B cell (primary cell): ENCODE measurements around the gene C16orf92. TPM values are rescaled to one million over a fixed set of nuclear protein-coding genes. Genes with fewer than 3 reads are reported as not detected.

Experiments
- ATAC-seq: fragments of 200-7000 bp; cut with Tn5 transposase; one replicate; pipeline ENCODE4 v1.10.0; 2021; ENCODE audit warnings: low read depth, mild to moderate bottlenecking, moderate number of reproducible peaks, moderate library complexity
- CTCF ChIA-PET: fragments of 350-600 bp; sonication (Branson Sonifier 250); formaldehyde crosslinking; loops from one replicate; lab custom pipeline; 2021; ENCODE audit warnings: antibody characterized with exemption, inconsistent platforms; lab: Charles Lee
- POLR2A ChIA-PET: fragments of 350-600 bp; sonication (Branson Sonifier 250); formaldehyde crosslinking; loops from one replicate; lab custom pipeline; 2021; ENCODE audit warnings: antibody characterized with exemption; lab: Charles Lee
- DNase-seq: peaks from one replicate; pipeline ENCODE4 v3.0.0; 2013
- H2AFZ ChIP-seq: 2 replicates; pipeline ENCODE4 v1.6.1; 2012; ENCODE audit warnings: mild to moderate bottlenecking, low read depth, low read length; ENCODE audit not compliant: insufficient read depth, poor library complexity, severe bottlenecking
- H3K27ac ChIP-seq, 2 donors: 1 replicate in 1 of 2; 2 replicates in 1 of 2; pipeline ENCODE4 v1.5.1; 2012 to 2013; ENCODE audit warnings: low read length in 2 of 2, mild to moderate bottlenecking in 2 of 2, moderate library complexity in 1 of 2
- H3K27me3 ChIP-seq, 4 experiments: fragments of 200-600 bp in 1 of 4; sonication (generic) in 1 of 4; replicated peaks in 1 of 4; 1 replicate in 2 of 4; 2 replicates in 2 of 4; pipeline versions ENCODE4 v1.6.1 to v1.7.0; 2013 to 2016; ENCODE audit warnings: low read length in 3 of 4, mild to moderate bottlenecking in 2 of 4, mixed read lengths in 1 of 4, moderate library complexity in 1 of 4; ENCODE audit not compliant: insufficient read depth in 4 of 4, control insufficient read depth in 3 of 4; ENCODE audit errors: control extremely low read depth in 1 of 4
- H3K36me3 ChIP-seq, 2 experiments: replicated peaks in 1 of 2; 1 replicate in 1 of 2; 2 replicates in 1 of 2; pipeline versions ENCODE4 v1.6.1 to v1.7.1; 2013; ENCODE audit warnings: low read length in 1 of 2; ENCODE audit not compliant: insufficient read depth in 2 of 2, control insufficient read depth in 1 of 2; ENCODE audit errors: control extremely low read depth in 1 of 2, extremely low read depth in 1 of 2
- H3K4me1 ChIP-seq, 2 donors: fragments of 200-600 bp in 1 of 2; sonication (generic) in 1 of 2; 1 replicate in 1 of 2; 2 replicates in 1 of 2; pipeline versions ENCODE4 v1.5.1 to v1.6.1; 2013 to 2017; ENCODE audit warnings: low read length in 2 of 2; ENCODE audit not compliant: control insufficient read depth in 2 of 2, insufficient read depth in 2 of 2
- H3K4me2 ChIP-seq: replicated peaks from 2 replicates; pipeline ENCODE3; 2012; ENCODE audit warnings: mild to moderate bottlenecking, low read depth, low read length; ENCODE audit not compliant: poor library complexity, severe bottlenecking
- H3K4me3 ChIP-seq, 5 experiments: fragments of 200-600 bp in 1 of 5; sonication (generic) in 1 of 5; 1 replicate in 3 of 5; 2 replicates in 2 of 5; pipeline versions ENCODE4 v1.5.1 to v1.7.0; 2011 to 2016; ENCODE audit warnings: low read length in 4 of 5, mild to moderate bottlenecking in 4 of 5, low read depth in 2 of 5, control low read depth in 1 of 5, moderate library complexity in 1 of 5; ENCODE audit not compliant: insufficient read depth in 1 of 5; ENCODE audit errors: control extremely low read depth in 1 of 5, extremely low read depth in 1 of 5
- H3K79me2 ChIP-seq: fragments of 200-600 bp; sonication (generic); one replicate; pipeline ENCODE4 v1.6.0; 2016; ENCODE audit warnings: low read length; ENCODE audit not compliant: control insufficient read depth, insufficient read depth
- H3K9ac ChIP-seq: fragments of 200-600 bp; sonication (generic); 2 replicates; pipeline ENCODE4 v1.6.1; 2017; ENCODE audit warnings: mild to moderate bottlenecking, low read length, moderate library complexity
- H3K9me3 ChIP-seq, 3 donors: one replicate each; pipeline versions ENCODE4 v1.6.1 to v1.7.1; 2013; ENCODE audit warnings: low read length in 2 of 3; ENCODE audit not compliant: control insufficient read depth in 2 of 3, insufficient read depth in 1 of 3; ENCODE audit errors: control extremely low read depth in 1 of 3
- H4K20me1 ChIP-seq: 2 replicates; pipeline ENCODE4 v1.6.0; 2012; ENCODE audit warnings: mild to moderate bottlenecking, low read length; ENCODE audit not compliant: insufficient read depth, control insufficient read depth, poor library complexity, severe bottlenecking
- H3K27ac Mint-ChIP-seq: one replicate; pipeline ENCODE4 v1.8.0; 2021; ENCODE audit warnings: mixed read lengths
- H3K27me3 Mint-ChIP-seq: one replicate; pipeline ENCODE4 v1.8.0; 2021; ENCODE audit warnings: mixed read lengths
- H3K4me1 Mint-ChIP-seq: one replicate; pipeline ENCODE4 v1.8.0; 2021; ENCODE audit warnings: mixed read lengths
- H3K4me3 Mint-ChIP-seq: one replicate; pipeline ENCODE4 v1.8.0; 2021; ENCODE audit warnings: mixed read lengths
- H3K9me3 Mint-ChIP-seq: one replicate; pipeline ENCODE4 v1.8.0; 2022; ENCODE audit warnings: mixed read lengths; ENCODE audit not compliant: insufficient read depth
- CTCF ChIP-seq: fragments of 200-600 bp; IDR thresholded peaks from one replicate; pipeline ENCODE4 v1.8.0; 2022; ENCODE audit warnings: antibody characterized with exemption, mild to moderate bottlenecking
- EZH2 ChIP-seq: IDR thresholded peaks from 2 replicates; pipeline ENCODE4 v1.6.1; 2012; ENCODE audit warnings: borderline replicate concordance, low read depth, mild to moderate bottlenecking, moderate library complexity, low read length; ENCODE audit not compliant: insufficient read depth, poor library complexity, severe bottlenecking
- WGBS: methylation state at CpG from one replicate; pipeline ENCODE4 v1.1.5; 2013; ENCODE audit warnings: missing lambda C conversion rate; ENCODE audit not compliant: insufficient coverage; 5-methylcytosine and 5-hydroxymethylcytosine counted together
- intact Hi-C: fragments of 100-400 bp; cut with micrococcal nuclease; formaldehyde crosslinking; loops from one replicate; pipeline ENCODE4 v1.10.0; 2022
- polyA plus RNA-seq: library from polyadenylated mRNA; depleted of rRNA; stranded (reverse); fragments of >200 nt; gene quantifications from 2 replicates; pipeline ENCODE4 v1.2.3, GENCODE V29; 2012
- total RNA-seq, 2 donors: library from RNA; stranded (reverse); fragments of 120-200 nt in 1 of 2; gene quantifications; 1 replicate in 1 of 2; 2 replicates in 1 of 2; pipeline versions ENCODE4 v1.2.3 to v1.2.4, GENCODE V29; 2013 to 2022

C16orf92 gene
- total and polyA plus RNA-seq, 2 donors (not counting 1 experiment from before 2014, with no cell fraction given) = not detected

GRCh38 chr16:30007378-30007895, 15.6 kb upstream of the C16orf92 start:
- no peak overlapping the region for H3K27ac ChIP-seq
- peaks cover 2% of the 10 kb centered on the region for H3K79me2 ChIP-seq
- Mint-ChIP-seq H3K27ac (no peak overlapping the region), H3K4me3 (no peak overlapping the region), H3K9me3 (no peaks in the 10 kb centered on the region), H3K27me3 (peaks cover 17% of the 10 kb centered on the region), H3K4me1 (peaks cover 17% of the 10 kb centered on the region)
- H4K20me1 ChIP-seq = no peaks in the 10 kb centered on the region
- H3K9me3 ChIP-seq = peaks cover 0 to 12% (median 0%) of the 10 kb centered on the region in 3 donors
- H3K36me3 ChIP-seq = peaks cover 0 to 6% of the 10 kb centered on the region in 2 experiments
- H2AFZ ChIP-seq = no peak overlapping the region
- no peak overlapping the region for H3K4me3 ChIP-seq
- no peak for TF ChIP-seq EZH2
- no peak for TF ChIP-seq CTCF
- DNase-seq (no peak), ATAC-seq (no peak)
- ChIA-PET POLR2A (no interaction called here), CTCF (interaction anchor here (1.3 to 3.2 kb wide), 3 partner anchors 36 to 308 kb away, joined by 3 to 17 read pairs (median 3); partner anchors contain the start of gene TMEM219)
- no peak overlapping the region for H3K9ac ChIP-seq
- 88% methylated on average over 11 of the region's 11 CpGs for WGBS
- intact Hi-C loops = no loop called here
- H3K4me1 ChIP-seq = peaks cover 25 to 29% of the 10 kb centered on the region in 2 donors
- no peak overlapping the region for H3K4me2 ChIP-seq
- H3K27me3 ChIP-seq = peaks cover 0 to 29% (median 15%) of the 10 kb centered on the region in 4 experiments

GRCh38 chr16:30009085-30009862, 13.7 kb upstream of the C16orf92 start:
- H3K4me2 ChIP-seq = no peak overlapping the region
- peak overlapping the region; percentile 32 for H3K4me3 Mint-ChIP-seq
- TF ChIP-seq CTCF (no peak), EZH2 (no peak)

More at GRCh38 chr16:30009085-30009862, 13.7 kb upstream of the C16orf92 start:
- Histone ChIP-seq H3K36me3 (peaks cover 0 to 3% of the 10 kb centered on the region in 2 experiments), H2AFZ (no peak overlapping the region), H3K27me3 (peaks cover 0 to 29% (median 15%) of the 10 kb centered on the region in 4 experiments), H3K4me3 (no peak overlapping the region), H3K9me3 (peaks cover 0 to 12% (median 0%) of the 10 kb centered on the region in 3 donors), H3K27ac (no peak overlapping the region), H3K79me2 (peaks cover 2% of the 10 kb centered on the region), H4K20me1 (no peaks in the 10 kb centered on the region), H3K4me1 (peaks cover 25 to 29% of the 10 kb centered on the region in 2 donors), H3K9ac (no peak overlapping the region)
- ATAC-seq (no peak), DNase-seq (no peak)
- Mint-ChIP-seq H3K27me3 (peaks cover 17% of the 10 kb centered on the region), H3K4me1 (peaks cover 16% of the 10 kb centered on the region), H3K27ac (no peak overlapping the region), H3K9me3 (no peaks in the 10 kb centered on the region)
- intact Hi-C loops = no loop called here
- 67% methylated on average over 21 of the region's 26 CpGs for WGBS
- ChIA-PET CTCF (interaction anchor here (3.2 kb wide), 1 partner anchor 310 kb away, joined by 17 read pairs; no protein-coding TSS in a partner anchor), POLR2A (interaction anchor here (0.5 kb wide), 1 partner anchor 585 kb away, joined by 5 read pairs; no protein-coding TSS in a partner anchor)
